HG03095 (cell line): Measurements from ENCODE around the gene RASSF8.
A peak's percentile ranks its signal among the peaks of the same experiment; 100 is the strongest.

Experiments
- ATAC-seq: cut with Tn5 transposase; IDR thresholded peaks from one replicate; pipeline ENCODE4 v1.9.1; 2021; ENCODE audit warnings: moderate library complexity; ENCODE audit not compliant: unreplicated experiment

The RASSF8 gene

DNA sequence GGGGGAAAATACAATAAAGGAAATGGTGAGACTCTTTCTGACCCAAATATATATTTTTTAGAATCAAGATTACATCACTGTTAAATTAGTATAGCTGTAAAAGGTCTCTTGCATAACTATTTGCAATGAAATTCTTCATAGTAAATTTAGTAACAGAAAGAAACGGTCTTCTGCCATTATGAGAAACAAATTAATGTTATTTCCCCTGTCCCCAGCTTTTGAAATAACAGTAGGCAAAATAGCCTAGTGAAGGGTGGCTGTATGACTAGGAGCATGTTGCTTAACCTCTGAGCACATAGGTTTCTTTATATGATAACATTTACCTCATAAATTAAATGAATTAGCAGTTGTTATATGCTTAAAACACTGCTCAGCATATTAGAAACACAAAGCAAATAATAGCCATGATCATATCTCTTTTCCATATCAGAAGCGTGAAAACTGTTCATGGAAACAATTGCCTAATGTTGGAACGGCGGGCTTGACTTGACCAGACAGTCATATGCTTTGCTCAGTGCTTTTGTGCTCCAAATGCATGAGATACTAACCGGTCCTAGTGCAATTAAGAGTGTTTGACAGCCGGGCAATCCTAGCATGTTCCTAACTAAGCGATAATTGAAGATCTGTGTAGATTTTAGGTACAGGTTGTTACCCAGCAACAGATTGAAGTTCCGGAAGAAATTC, 142.3 kb downstream of the RASSF8 start:
- no peak for ATAC-seq

DNA sequence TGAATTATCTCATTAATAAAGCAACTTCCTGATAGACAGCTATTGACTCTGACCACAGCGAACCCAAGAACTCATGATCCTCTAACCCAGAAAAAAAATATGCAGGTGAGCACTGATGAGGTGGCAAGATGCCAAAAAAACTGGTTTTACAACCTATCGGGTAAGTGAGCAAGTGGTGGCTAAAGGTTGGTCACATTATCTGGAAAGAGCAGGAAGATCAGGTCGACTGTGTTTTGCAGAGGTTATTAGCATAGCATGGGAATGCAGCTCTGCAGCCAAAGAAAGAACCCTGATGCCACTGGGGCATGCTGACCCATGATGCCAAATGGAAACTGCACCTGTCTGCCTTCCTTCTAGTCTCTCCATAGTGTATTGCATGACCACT, 142.9 kb downstream of the RASSF8 start:
- ATAC-seq = no peak

DNA sequence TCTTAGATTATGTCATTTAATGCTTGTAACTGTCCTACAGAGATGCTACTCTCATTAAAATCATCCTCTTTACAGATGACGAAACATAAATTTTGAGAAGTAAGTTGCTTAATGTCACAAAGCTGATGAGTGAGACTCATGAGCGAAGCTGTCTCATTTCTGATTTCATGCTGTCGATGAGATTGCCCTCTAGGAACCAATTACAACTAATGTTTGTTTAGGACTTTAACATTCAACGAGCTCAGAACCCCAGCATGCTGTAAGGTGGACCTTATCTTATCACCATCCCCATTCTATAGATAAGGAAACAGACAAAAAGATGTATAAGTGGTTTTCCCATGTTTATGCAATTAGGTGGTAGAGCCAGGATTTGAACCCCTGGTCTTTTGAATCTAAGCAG, 143.3 kb downstream of the RASSF8 start:
- ATAC-seq = no peak

DNA sequence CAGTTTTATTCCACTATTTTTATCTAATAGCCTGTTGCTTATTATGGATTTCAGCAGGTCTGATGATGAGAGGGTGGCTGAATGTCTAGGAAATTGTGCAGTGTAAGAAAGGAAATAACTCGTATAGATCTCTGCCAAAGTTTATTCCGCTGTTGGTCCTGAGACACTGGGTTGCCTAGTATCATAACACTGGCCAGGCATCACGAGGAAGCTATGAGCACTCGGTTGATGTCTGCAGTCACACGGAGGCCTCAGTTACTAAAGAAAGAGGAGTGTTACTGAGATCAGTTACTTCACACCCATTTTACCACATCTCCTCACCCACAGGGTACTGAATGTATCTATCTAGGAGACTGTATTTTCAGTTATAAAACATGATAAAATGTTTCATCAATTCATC, 144.5 kb downstream of the RASSF8 start:
- ATAC-seq = no peak

DNA sequence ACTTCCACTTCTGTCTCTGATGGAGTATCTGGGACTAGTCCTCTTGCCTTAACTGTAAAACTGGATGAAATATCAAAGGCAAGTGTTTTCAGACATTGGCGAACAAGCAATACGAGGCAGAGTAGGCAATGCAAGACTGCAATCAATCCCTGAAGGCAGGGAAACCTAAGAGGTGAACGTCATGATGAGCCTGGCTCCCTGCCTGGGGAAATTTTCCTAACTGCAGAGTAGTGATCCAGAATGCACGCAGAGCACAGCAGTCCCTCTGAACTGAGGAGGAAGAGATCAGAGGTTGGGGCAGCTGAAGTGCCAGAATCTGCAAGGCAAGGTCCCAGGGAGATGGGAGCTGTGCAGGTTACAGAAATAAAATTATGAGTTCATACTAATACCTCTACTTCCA, 147.9 kb downstream of the RASSF8 start:
- no peak for ATAC-seq

DNA sequence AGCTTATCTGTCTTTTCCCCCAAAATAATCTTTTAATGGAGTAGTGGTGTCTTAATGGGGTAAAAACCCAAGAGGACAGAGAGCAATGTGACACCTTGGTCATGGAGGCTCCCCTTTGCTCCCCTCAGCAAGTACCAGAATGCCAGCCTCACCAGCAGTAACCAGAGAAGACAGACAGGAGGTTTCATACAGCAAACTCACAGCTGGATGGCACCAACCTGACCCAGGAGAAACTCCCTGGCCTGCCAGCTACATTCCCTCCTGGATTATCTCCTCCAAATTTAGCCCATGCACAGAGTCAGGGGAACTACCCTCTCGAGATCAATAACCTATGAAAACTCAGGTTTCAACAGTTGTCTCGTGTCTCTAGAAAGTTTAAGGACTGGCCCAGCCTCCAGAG, 150.4 kb downstream of the RASSF8 start:
- ATAC-seq = no peak

DNA sequence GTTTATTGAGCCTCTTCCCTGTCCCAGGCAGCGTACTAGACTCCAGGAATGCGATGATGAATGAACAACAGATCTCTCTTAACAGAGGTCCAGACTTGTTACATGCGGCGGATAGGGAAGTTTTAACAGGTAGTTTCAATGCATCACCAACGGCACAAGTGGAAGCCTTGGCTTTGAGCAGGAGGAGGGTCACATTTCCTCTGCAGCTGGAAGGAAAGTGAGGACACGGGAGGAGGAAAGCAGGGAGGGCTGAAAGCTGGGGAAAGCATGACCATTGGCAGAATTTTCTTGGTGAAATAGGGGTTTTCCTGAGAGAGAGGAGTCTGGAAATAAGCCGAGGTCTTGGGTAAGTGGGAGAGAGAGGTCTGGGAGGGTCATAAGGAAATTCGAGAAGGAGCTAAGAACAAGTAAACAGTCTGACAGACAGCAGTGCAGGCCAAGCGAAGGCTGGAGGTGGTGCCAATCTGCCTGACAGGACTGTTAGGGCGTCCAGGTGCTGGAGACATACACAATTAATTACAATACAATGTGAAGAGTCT, 150.9 kb downstream of the RASSF8 start:
- ATAC-seq = no peak

DNA sequence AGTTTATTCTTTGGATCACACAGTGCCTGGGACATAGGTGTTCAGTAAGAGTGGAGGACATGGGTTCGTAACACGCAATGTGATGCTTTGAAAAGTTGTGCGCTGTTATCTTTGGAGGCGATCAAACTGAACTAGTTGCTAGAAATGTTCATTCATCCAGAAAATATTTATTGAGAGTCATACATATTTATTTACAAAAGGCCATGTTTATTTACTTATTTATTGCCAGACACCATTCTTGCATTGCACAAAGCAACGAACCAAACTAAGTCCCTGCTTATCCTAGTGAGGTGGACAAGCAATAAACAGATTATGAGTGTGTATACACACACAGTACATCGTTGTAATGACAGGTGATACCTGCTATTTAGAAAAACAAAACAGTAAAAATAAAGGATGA, 153.8 kb downstream of the RASSF8 start:
- no peak for ATAC-seq

DNA sequence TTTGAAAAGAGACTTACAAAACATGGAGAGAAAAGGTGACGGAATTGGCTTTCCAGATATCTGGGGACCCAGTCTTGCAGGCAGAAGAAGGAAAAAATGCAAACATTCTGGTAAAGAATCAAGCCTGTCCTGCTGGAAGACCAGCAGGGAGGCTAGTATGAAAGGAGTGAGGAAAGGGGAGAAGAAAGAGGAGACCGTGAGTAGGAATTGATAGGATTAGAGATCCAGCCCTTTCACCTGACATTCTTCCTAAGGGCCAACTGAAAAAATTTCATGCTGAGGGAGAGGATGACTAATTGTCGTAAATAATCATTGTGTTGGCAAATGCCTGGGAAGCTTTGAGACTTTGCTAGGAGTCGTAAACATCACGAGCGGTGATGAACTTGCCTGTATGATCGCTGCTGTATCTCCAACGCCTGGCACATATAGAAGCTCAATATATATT, 154.2 kb downstream of the RASSF8 start:
- no peak for ATAC-seq

DNA sequence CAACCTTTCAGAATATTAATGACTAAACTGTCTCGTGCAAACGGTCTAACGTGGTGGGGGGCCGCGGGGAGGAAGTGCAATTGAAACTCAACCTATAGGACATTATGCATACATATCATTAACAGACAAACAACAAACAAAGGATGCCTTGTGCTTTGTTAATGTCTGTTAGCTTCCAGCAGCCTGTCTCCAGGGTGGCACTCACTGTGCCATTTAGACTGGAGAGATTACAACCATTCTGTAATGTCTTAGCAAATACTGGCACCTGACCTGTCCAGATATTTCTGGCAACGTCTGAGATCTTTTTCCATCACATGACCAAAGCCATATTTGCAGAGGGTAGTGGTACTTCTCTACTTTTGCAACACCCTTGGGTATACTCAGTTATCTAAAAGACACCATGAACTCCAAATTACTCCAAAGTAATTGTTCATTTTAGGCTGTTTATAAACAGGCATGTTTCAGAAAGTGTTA, 154.7 kb downstream of the RASSF8 start:
- ATAC-seq = no peak

DNA sequence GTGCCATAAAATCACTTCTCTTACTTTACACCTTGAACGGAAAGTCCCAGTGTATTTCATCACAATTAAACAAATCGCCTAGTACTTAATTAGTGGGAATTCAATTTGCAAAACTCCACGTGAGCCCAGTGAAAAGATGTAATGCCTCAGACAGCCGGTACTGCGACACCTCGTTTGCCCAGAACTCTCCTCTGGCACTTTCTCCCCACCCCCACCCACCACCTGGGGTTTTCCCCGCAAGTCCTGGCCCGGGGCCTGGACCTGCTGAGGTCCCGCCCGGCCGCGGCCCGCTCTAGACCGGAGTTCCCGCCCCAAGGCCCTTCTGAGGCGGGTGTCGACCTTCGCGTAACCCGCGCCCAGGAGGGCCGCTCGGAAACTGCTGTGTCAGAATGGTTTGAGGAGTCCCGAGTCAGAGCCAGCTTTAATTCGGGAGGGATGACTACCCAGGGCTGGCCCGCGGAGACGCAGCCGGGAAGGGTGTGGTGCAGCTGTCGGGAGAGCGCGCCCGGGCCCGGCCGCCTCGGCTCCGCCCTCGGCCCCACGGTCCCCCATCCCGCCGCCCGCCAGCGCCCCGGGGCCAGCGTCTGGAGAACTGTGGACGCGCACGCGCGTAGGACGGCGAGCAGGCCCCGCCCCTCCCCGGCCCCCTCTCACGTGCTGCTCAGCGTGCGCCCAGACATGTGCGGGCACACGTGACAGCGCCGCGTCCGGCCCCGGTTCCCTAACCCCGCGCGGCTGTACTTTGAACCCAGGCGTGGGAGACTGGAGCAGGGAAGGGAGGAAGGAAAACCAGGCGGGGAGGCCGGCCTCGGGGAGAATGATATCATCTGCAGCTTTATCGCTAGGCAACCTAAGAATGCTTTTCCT, 155.6 kb downstream of the RASSF8 start:
- ATAC-seq = peak; percentile 71

DNA sequence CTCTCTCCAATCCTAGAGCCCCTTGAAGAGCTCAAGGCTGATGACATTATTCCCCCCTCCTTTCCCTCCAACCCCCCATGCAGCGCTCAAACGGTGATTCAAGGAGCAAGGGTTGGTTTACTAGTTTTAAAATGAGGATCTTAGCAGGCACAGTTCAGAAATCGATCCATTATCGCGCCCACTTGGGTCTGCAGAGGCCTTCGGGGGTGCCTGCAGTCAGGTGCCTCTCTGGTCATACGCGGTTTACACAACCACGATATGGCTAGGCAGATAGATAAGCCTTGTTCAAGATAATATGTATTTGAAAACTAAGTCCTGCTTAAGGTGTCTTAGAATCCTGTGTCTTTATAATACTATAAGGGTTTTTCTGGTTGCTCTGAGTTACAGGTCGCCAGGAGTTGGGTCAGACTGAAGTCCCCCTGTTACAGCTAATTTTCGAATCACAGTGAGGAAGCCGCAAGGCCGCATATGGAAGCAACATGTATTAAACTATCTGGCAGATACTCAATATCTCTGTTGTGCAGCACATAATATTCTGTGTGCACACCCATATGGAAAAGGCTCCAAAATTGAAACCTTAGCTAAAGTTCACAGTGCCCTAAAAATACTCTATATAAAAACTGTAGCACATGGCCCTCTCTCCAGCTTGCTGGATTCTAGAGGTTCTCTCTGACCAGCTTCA, 156.4 kb downstream of the RASSF8 start:
- ATAC-seq = no peak

DNA sequence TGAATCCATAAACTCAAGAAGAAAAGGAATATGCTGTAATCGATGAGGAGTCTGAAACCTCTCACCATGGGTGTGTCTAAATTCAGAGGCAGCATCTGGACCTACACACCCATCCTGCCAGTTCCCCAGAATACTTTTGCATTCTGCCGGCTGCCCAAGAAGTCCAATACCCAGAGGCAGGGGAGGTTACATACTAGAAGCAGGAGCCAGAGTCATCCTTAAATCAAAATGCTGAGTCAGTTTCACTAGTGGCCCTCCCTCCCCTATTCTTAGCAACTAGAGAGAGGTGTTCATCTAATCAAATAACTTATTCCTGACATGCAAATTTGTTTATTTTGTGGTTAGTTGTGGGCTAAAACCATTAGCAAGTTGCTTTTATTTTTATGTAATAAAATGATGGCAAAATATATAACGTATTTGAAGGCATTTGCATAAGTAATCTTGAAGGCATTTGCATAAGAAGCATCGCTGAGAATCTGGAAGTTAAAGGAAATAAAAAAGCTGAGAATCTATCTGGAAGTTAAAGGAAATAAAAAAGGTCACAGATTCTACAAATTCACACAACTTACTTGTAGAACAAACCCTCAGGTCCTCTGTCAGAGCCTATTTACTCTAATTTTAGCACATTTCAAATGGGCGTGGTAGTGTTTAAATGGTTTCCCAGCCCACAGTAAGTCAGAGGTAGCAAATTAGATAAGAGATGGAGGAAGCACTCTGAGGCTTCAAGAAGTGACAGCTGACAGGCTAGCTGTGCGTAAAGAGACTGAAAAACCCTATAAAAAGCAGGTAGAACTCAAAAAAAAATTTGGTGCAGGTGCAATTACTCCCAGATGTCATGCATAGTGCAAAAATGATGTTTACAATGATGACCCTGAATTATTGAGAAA, 158.6 kb downstream of the RASSF8 start:
- ATAC-seq = no peak

DNA sequence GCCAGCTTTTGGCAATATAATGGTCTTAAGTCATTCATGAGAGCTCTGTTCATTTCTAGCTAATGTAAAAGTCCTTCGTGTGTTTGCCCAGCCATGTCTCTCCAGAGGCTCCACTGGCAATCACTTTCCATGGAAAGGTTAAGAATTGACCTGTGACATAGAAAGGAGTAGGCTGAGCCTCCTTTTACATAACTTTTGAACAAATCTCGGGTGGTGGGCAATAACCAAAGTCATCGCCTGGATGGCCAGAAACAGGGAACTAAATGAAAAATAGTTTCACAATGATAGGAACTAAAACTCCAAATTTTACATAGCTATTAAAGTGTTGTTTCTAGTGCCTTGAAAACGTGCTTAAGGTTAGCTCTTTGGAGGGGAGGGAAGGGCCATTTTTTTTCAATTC, 159.8 kb downstream of the RASSF8 start:
- no peak for ATAC-seq

DNA sequence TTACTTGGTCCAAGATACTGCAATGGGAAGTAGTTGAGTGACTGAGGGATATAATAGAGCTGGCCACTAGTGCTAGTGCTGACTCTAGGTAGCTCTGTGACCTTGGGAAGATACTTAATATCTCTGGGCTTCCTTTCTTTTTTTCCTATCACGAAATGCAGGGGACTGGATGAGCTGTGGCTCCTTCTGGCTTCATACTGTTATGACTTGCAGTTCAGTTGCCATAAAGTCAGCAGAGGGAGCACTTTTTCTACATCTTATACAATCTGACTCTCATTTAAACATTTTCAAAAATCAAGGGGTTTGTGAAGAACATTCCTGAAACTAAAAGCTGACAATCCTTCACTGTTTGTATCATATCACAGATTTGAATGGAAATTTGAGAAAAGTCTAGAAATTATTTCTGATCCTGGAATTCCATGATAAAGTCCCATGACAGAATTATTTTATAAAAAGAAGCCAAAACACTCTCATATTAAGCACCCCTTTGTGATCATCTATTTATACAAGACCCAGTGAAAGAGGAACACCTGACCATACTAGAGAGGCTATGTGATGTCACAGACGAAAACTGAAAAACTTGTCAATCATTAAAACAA, 161.0 kb downstream of the RASSF8 start:
- ATAC-seq = no peak

DNA sequence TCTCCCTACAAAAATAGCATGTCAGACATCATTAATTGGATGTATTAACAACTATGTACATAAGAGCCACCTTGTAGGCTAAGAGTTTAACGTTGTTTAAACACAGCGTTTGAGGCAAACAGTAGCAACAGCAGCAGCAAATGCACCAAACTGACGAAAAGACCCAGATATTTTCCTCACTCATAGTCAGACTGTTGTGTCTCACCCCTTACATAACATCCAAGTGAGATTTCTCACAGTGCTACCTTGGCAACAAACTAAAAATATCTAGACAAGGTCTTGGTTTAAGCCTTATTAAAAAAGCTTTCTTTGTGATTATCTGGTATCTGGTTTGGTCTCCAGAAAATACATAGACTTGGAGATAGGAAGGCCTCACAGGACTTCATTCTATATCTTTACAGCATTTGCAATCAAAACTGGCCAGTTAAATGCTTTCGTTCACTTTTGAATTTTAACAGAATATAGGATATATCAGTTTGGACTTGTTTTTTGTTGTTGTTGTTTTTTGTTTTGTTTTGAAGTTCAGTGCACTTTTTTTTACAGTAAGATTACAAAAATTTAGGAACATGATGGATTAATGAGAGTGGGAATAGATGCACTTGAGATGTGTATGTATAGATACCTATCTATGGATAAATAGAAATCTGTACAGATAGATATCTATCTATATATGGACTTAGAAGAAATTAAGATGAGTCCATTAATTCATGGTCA, 162.2 kb downstream of the RASSF8 start:
- ATAC-seq = no peak

DNA sequence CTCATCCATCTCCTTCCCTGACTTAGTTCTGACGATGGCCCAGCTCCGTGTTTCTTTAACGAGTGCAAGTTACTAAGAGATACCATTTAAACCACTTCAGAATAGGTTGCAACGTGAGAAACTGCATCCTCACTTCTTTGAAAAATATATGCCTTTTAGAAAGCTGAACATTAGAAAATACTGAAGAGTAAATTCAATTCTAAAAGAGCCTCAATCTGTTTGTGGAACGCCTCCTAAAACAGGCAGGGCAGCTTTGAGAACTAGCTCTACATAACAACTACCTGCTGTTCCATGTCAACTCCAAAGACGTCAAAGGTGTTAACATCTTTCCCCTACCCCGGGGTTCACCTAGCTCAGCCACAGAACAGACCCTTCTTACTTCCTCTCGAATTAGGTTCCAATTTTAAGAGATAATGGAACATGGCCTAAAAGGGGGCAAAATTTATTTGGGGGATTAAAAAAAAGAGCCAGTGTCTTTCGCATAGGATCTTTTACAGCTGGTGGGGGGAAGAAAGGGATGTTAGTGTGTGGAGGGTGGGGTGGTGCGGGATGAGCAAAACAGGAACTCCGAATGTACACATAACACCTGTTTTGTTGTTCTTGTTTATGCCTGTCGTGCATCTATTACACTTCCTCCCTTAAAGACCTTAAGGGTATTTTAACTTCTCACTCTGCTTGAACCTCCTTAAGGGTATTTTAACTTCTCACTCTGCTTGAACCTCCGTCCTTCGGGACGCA, 163.0 kb downstream of the RASSF8 start:
- no peak for ATAC-seq

DNA sequence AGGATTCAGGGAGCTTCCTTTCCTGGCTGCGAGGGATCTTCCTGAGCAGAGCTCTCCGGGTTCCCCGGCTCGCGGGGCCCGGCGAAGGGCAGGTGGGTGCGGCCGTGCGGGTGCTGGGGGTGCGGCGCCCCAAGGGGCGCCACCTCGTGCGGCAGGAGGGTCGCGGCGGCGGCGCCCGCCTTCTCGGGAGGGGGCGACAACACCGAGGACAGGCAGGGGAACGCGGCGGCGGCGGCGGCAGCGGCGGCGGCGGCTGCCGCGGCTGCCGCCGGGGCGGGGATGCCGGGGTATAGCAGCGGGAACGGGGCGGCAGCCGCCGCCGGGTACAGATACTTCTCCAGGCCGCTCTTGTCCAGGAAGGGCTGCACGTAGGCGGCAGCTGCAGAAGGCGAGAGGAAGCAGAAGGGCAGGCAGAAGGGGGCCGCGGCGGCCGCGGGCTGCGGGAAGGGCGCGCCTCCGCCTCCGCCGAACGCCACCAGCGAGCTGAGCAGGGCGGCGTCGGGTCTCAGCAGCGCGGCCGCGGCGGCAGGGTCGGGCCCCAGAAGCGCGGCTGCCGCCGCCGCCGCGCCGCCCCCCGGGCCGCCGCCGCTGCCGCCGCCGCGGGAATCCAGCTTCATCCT, 163.7 kb downstream of the RASSF8 start:
- peak; percentile 21 for ATAC-seq
